Naive thymus-derived CD4-positive, alpha-beta T cell (primary cell): ENCODE data around the gene ODC1. TPM values are rescaled to one million over a fixed set of nuclear protein-coding genes. Genes with fewer than 3 reads are reported as not detected.
A peak's percentile ranks its signal among the peaks of the same experiment; 100 is the strongest.

Experiments
- ATAC-seq: fragments of 150-1000 bp; cut with Tn5 transposase; 2 replicates; pipeline ENCODE4 v1.10.0; 2021; ENCODE audit warnings: mild to moderate bottlenecking, moderate library complexity
- CTCF ChIA-PET: fragments of 350-600 bp; sonication (Branson Sonifier 250); formaldehyde crosslinking; loops from one replicate; lab custom pipeline; 2021; ENCODE audit warnings: antibody characterized with exemption; lab: Charles Lee
- POLR2A ChIA-PET: fragments of 350-600 bp; sonication (Branson Sonifier 250); formaldehyde crosslinking; loops from one replicate; lab custom pipeline; 2021; ENCODE audit warnings: antibody characterized with exemption, inconsistent platforms; lab: Charles Lee
- DNase-seq, 9 donors: peaks; one replicate each; pipeline versions ENCODE4 v3.0.0 to v3.0.0-alpha.2; 2020 to 2022; ENCODE audit warnings: mixed read lengths in 1 of 9
- H3K27ac ChIP-seq: one replicate; pipeline ENCODE4 v1.7.0; 2013; ENCODE audit warnings: mild to moderate bottlenecking, low read depth, low read length, moderate library complexity
- H3K27me3 ChIP-seq, 2 donors: one replicate each; pipeline ENCODE4 v1.7.0; 2013; ENCODE audit warnings: low read length in 2 of 2, mild to moderate bottlenecking in 2 of 2, moderate library complexity in 2 of 2; ENCODE audit not compliant: control insufficient read depth in 2 of 2, insufficient read depth in 2 of 2
- H3K36me3 ChIP-seq, 3 experiments: 1 replicate in 2 of 3; 2 replicates in 1 of 3; pipeline ENCODE4 v1.7.0; 2013; ENCODE audit warnings: low read length in 3 of 3, mild to moderate bottlenecking in 3 of 3, moderate library complexity in 1 of 3; ENCODE audit not compliant: insufficient read depth in 3 of 3, control insufficient read depth in 2 of 3
- H3K4me1 ChIP-seq, 2 donors: one replicate each; pipeline ENCODE4 v1.7.0; 2013; ENCODE audit warnings: low read length in 2 of 2, mild to moderate bottlenecking in 2 of 2, moderate library complexity in 1 of 2; ENCODE audit not compliant: control insufficient read depth in 2 of 2, insufficient read depth in 2 of 2
- H3K4me3 ChIP-seq: 2 replicates; pipeline ENCODE4 v1.7.0; 2013; ENCODE audit warnings: mild to moderate bottlenecking, low read length
- H3K9me3 ChIP-seq, 3 experiments: 1 replicate in 2 of 3; 2 replicates in 1 of 3; pipeline ENCODE4 v1.7.0; 2013; ENCODE audit warnings: low read length in 3 of 3; ENCODE audit not compliant: control insufficient read depth in 2 of 3
- H3K27ac Mint-ChIP-seq, 9 donors: one replicate each; pipeline ENCODE4 v1.8.0; 2020 to 2022; ENCODE audit warnings: mixed read lengths in 9 of 9, mild to moderate bottlenecking in 8 of 9, moderate library complexity in 5 of 9, inconsistent platforms in 2 of 9
- H3K27me3 Mint-ChIP-seq, 5 donors: one replicate each; pipeline ENCODE4 v1.8.0; 2021 to 2022; ENCODE audit warnings: mixed read lengths in 5 of 5, mild to moderate bottlenecking in 1 of 5
- H3K36me3 Mint-ChIP-seq, 5 donors: one replicate each; pipeline ENCODE4 v1.8.0; 2020 to 2022; ENCODE audit warnings: mixed read lengths in 5 of 5, mild to moderate bottlenecking in 3 of 5, inconsistent platforms in 1 of 5
- H3K4me1 Mint-ChIP-seq, 7 donors: one replicate each; pipeline ENCODE4 v1.8.0; 2020 to 2022; ENCODE audit warnings: mixed read lengths in 7 of 7, mild to moderate bottlenecking in 3 of 7, inconsistent platforms in 1 of 7
- H3K4me3 Mint-ChIP-seq, 10 donors: one replicate each; pipeline ENCODE4 v1.8.0; 2020 to 2022; ENCODE audit warnings: mild to moderate bottlenecking in 10 of 10, mixed read lengths in 10 of 10, moderate library complexity in 6 of 10, inconsistent platforms in 2 of 10
- H3K9me3 Mint-ChIP-seq, 11 donors: one replicate each; pipeline ENCODE4 v1.8.0; 2020 to 2022; ENCODE audit warnings: mixed read lengths in 11 of 11, mild to moderate bottlenecking in 4 of 11, inconsistent platforms in 1 of 11, moderate library complexity in 1 of 11
- intact Hi-C, 2 donors: fragments of 100-400 bp; cut with micrococcal nuclease; formaldehyde crosslinking; loops; one replicate each; pipeline ENCODE4 v1.15.1; 2023
- polyA plus RNA-seq, 2 donors: library from polyadenylated mRNA; unstranded; fragments of 300-500 nt; fragmentation: Illumina TruSeq; gene quantifications; one replicate each; pipeline ENCODE4 v1.2.3, GENCODE V29; 2021
- total RNA-seq, 6 experiments: library from RNA in 5 of 6; stranded (reverse) in 5 of 6; gene quantifications; 1 replicate in 5 of 6; 2 replicates in 1 of 6; pipeline ENCODE4 v1.2.3 and lab custom pipeline; 2021 to 2026

The ODC1 gene
- total and polyA plus RNA-seq, 7 experiments from 2014 or later = 32.7 to 88.2 (median 52.4) TPM

DNA sequence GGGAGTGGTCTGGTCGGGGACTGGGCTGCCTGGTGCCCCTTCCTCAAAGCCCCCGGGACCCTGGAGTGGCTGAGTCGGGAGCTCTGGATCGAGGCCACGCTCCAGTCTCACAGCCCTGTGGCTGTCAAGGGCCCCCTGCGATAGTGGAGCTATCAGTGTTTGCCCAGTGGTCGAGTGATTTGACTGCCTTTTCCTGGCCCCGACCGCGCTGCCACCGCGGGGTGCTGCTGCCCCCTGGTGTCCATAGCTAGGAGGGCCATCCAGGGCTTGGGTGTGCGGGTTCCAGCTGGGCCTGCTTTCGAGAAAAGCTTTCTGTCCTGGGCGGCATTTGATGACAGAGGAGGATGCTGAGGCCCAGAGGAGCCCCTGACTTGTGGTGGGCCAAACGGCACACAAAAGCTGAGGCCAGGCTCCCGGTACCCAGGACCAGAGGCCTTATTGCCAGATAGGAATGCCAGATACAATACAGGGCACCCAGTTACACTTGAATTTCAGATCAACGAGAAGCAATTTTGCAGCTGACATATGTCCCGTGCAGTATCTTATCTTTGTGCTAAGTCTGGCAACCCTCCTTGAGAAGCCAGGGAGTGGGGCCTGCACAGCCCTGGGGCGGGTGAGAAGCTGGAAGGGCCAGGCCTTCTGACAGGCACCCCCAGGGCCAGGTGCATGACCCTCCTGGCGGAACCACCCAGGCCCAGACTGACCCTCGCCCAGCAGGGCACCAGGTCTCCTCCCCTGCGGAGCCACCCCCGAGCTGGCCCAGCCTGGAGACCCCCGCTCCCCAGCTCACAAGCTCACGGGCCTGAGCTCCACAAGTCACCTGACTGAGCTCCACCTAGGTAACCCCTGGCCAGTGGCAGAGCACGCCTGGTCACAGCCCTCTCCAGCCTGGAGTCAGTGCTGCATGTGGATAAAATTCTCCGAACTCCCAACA lies 13.0 kb downstream of the ODC1 start:
- peak overlapping the region in 1 of 10 donors; percentile 27 for H3K4me3 Mint-ChIP-seq
- ChIA-PET CTCF (interaction anchor here (0.6 to 4.7 kb wide), 36 partner anchors 8 to 369 kb away, joined by 3 to 77 read pairs (median 5); partner anchors contain the start of genes ODC1 and RRM2), POLR2A (interaction anchor here (1.0 to 1.5 kb wide), 5 partner anchors 10 to 363 kb away, joined by 4 to 13 read pairs (median 5); partner anchors contain the start of gene ODC1)
- no peaks in the 10 kb centered on the region for H3K9me3 Mint-ChIP-seq
- peak overlapping the region in 2 of 9 donors; percentile 14 to 72 for H3K27ac Mint-ChIP-seq
- peaks cover 0 to 6% (median 2%) of the 10 kb centered on the region in 5 donors for H3K27me3 Mint-ChIP-seq
- H3K36me3 Mint-ChIP-seq = peaks cover 0 to 4% (median 0%) of the 10 kb centered on the region in 5 donors
- peak; percentile 31 to 84 (median 64) for DNase-seq
- intact Hi-C loops = loop anchor here (1.0 to 10.0 kb wide), 5 partner anchors 26 to 620 kb away; no protein-coding TSS in a partner anchor
- Histone ChIP-seq H3K27me3 (peaks cover 0 to 2% of the 10 kb centered on the region in 2 donors), H3K36me3 (peaks cover 0 to 11% (median 8%) of the 10 kb centered on the region in 3 experiments), H3K4me1 (peaks cover 0 to 5% of the 10 kb centered on the region in 2 donors), H3K27ac (no peak overlapping the region), H3K9me3 (no peaks in the 10 kb centered on the region), H3K4me3 (no peak overlapping the region)
- ATAC-seq = peak; percentile 74
- peaks cover 0 to 20% (median 12%) of the 10 kb centered on the region in 7 donors for H3K4me1 Mint-ChIP-seq

DNA sequence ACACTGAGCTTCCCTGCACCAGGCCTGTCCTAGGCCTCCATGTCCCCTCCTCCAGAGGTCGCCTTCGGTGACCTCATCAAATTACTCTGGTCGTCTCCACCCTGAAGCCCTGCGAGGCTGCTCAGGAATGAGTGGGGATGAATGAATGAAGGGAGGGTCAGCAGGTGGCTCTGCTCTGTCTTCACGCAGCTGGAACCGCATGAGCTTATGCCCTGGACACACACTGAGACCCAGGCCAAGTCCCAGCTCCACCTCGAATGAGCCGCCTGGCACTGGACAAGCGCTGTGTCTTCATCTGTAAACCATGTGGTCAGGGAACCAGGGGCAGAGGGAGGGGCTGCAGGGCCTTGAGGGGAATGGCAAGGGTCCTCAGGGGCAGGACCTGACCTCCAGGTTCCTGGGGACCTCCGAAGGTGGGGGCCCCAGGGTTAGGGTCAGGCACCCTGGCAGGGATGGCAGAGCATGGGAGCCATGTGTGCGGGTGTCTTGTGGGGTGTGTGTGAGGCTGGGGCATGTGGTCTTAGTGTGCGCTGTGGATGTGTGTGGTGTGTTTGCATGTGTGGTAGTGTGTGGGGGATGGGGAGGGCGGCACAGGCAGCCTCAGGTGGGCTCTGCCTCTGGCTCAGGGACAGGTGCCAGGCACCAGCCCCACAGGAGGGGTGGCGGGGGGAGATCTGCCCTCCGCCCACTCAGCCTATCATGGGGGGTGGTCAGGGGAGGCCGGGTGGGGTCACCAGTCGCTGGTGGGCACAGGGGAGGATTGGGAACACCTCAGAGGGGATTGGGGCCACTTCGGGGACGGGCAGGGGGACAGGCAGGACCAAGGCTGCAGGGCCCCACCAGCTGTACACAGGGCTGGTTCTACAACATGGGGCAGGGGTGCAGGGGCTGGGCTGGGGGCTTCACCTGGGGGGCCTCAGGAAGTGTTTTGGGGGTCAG lies 13.9 kb downstream of the ODC1 start:
- intact Hi-C loops = loop anchor here (10.0 kb wide), 1 partner anchor 619 kb away; no protein-coding TSS in a partner anchor
- H3K27ac Mint-ChIP-seq = no peak overlapping the region
- CTCF ChIA-PET = interaction anchor here (0.6 to 4.7 kb wide), 28 partner anchors 9 to 368 kb away, joined by 3 to 77 read pairs (median 5); partner anchors contain the start of genes ODC1 and RRM2

DNA sequence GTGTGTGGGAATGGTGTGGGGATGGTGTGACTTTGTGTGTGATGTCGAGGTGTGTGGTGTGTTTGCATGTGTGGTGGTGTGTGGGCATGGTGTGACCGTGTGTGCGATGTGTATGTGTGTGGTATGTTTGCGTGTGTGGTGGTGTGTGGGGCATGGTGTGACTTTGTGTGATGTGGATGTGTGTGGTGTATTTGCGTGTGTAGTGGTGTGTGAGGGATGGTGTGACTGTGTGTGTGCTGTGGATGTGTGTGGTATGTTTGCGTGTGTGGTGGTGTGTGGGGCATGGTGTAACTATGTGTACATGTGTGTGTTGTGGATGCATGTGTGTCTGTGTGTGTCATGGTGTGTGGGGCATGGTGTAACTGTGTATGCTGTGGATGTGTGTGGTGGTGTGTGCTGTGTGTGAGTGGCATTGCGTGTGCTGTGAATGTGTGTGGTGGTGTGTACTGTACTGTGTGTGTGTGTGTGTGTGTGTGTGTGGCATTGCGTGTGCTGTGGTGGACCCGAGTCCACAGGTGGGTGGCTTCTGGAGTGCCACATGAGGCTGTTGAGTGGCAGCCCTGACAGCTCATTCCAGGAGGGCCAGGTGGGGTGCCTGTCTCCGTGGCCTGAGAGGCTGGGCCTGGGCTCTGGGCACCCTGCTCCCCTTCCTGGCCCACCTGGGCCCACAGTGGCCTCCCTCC lies 14.7 kb downstream of the ODC1 start:
- H3K36me3 Mint-ChIP-seq = peaks cover 0 to 1% (median 0%) of the 10 kb centered on the region in 5 donors
- peak overlapping the region in 2 of 9 donors; percentile 2 to 63 for H3K27ac Mint-ChIP-seq
- peaks cover 0 to 2% of the 10 kb centered on the region in 2 donors for H3K27me3 ChIP-seq
- H3K4me3 Mint-ChIP-seq = peak overlapping the region in 6 of 10 donors; percentile 3 to 47 (median 18)
- ChIA-PET POLR2A (no interaction called here), CTCF (interaction anchor here (0.6 to 4.7 kb wide), 8 partner anchors 25 to 362 kb away, joined by 3 to 77 read pairs (median 3); no protein-coding TSS in a partner anchor)
- peaks cover 0 to 20% (median 12%) of the 10 kb centered on the region in 7 donors for H3K4me1 Mint-ChIP-seq
- no peaks in the 10 kb centered on the region for H3K9me3 ChIP-seq
- H3K4me1 ChIP-seq = peaks cover 0 to 5% of the 10 kb centered on the region in 2 donors
- intact Hi-C loops = loop anchor here (10.0 kb wide), 1 partner anchor 619 kb away; no protein-coding TSS in a partner anchor
- no peak overlapping the region for H3K4me3 ChIP-seq
- peaks cover 0 to 2% (median 0%) of the 10 kb centered on the region in 3 experiments for H3K36me3 ChIP-seq
- ATAC-seq (no peak), DNase-seq (no peak)
- H3K27ac ChIP-seq = no peak overlapping the region
- H3K9me3 Mint-ChIP-seq = no peaks in the 10 kb centered on the region
- peaks cover 0 to 6% (median 2%) of the 10 kb centered on the region in 5 donors for H3K27me3 Mint-ChIP-seq

More for the DNA sequence above, 13.9 kb downstream of the ODC1 start:
- Mint-ChIP-seq H3K27me3 (peaks cover 0 to 6% (median 2%) of the 10 kb centered on the region in 5 donors), H3K4me3 (no peak overlapping the region), H3K4me1 (peaks cover 0 to 20% (median 12%) of the 10 kb centered on the region in 7 donors), H3K36me3 (peaks cover 0 to 1% (median 0%) of the 10 kb centered on the region in 5 donors), H3K9me3 (no peaks in the 10 kb centered on the region)
- Histone ChIP-seq H3K27ac (no peak overlapping the region), H3K4me1 (peaks cover 0 to 5% of the 10 kb centered on the region in 2 donors), H3K4me3 (no peak overlapping the region), H3K27me3 (peaks cover 0 to 2% of the 10 kb centered on the region in 2 donors), H3K36me3 (peaks cover 0 to 2% (median 0%) of the 10 kb centered on the region in 3 experiments), H3K9me3 (no peaks in the 10 kb centered on the region)
- DNase-seq (no peak), ATAC-seq (no peak)
- POLR2A ChIA-PET = interaction anchor here (1.0 to 1.5 kb wide), 4 partner anchors 14 to 362 kb away, joined by 5 to 13 read pairs (median 6); partner anchors contain the start of gene ODC1

DNA sequence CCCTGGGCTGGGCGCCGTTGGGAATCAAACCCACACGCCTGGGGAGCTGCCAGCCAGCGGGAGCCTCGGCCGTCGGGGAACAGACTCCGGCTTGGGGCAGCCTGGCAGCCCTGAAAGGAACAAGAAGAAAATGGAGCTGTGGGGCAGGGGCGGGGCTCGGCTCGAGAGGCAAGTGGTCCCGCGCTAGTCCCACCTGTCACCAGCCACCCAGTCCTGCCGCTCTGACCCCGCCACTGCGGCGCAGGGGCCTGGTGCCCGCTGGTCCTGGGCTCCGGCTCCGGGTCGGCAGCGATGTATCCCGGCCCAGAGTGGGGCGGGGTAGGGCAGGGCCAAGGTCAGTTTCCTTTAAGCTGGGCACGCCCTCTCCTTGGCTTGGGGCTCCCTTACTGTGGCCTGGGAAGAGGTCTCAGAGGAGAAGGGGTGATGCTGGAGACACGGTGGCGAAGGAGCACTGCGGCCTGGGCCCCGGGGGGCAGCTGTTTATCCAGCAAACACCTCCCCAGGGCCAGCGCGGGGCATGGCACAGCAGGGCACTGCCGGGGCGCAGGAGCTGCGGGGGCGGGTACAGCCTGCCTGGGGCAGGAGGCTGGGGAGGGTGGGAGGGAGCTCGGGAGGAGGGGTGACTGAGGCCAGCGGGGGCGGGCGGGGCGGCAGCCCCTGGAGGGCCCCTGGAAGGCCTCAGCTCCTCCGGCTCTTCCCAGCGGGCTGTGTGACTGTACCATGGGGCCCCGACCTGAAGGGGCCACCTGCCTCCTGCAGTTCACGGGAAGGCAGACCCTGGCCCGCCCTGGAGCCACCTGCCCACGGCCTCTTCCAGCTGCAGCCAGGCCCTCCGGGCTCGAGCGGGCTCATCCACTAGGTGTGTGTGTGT lies 15.6 kb downstream of the ODC1 start:
- Histone ChIP-seq H3K4me1 (peaks cover 0 to 5% of the 10 kb centered on the region in 2 donors), H3K36me3 (peaks cover 0 to 11% (median 0%) of the 10 kb centered on the region in 3 experiments), H3K27ac (no peak overlapping the region), H3K4me3 (peak overlapping the region; percentile 35), H3K9me3 (no peaks in the 10 kb centered on the region), H3K27me3 (peaks cover 0 to 2% of the 10 kb centered on the region in 2 donors)
- peak overlapping the region in 8 of 10 donors; percentile 60 to 81 (median 79) for H3K4me3 Mint-ChIP-seq
- H3K36me3 Mint-ChIP-seq = peaks cover 0 to 3% (median 1%) of the 10 kb centered on the region in 5 donors
- intact Hi-C loops = loop anchor here (1.0 to 10.0 kb wide), 2 partner anchors 23 to 618 kb away; no protein-coding TSS in a partner anchor
- H3K4me1 Mint-ChIP-seq = peaks cover 0 to 20% (median 12%) of the 10 kb centered on the region in 7 donors
- peak; percentile 67 for ATAC-seq
- no peaks in the 10 kb centered on the region for H3K9me3 Mint-ChIP-seq
- ChIA-PET POLR2A (no interaction called here), CTCF (interaction anchor here (0.5 to 3.1 kb wide), 4 partner anchors 24 to 361 kb away, joined by 3 to 21 read pairs (median 3); no protein-coding TSS in a partner anchor)
- peak overlapping the region in 2 of 9 donors; percentile 55 to 56 for H3K27ac Mint-ChIP-seq
- peak in 1 of 9 donors; percentile 51 for DNase-seq
- H3K27me3 Mint-ChIP-seq = peaks cover 0 to 6% (median 2%) of the 10 kb centered on the region in 5 donors
